T47D (cell line): ENCODE measurements around the gene CCT3.
A peak's percentile ranks its signal among the peaks of the same experiment; 100 is the strongest.

Source experiments
- DNase-seq, 2 experiments: peaks; one replicate each; pipeline versions ENCODE4 v3.0.0 to v3.0.0-alpha.2; 2011 to 2012; ENCODE audit warnings: low read depth in 1 of 2, low spot score in 1 of 2
- JUND ChIP-seq: IDR thresholded peaks from 2 replicates; pipeline ENCODE4 v1.6.1; 2012; ENCODE audit warnings: low read depth
- in situ Hi-C: cut with HindIII; loops from 2 replicates; pipeline ENCODE4 v1.10.0; 2016; ENCODE audit warnings: low sequenced_read_pairs, low pct_unique_long_range_greater_than_20kb

CCT3 gene

GRCh38 chr1:156281281-156281680, 56.8 kb downstream of the CCT3 start:
- DNase-seq: no peak

GRCh38 chr1:156279837-156280236, 58.3 kb downstream of the CCT3 start:
- TF ChIP-seq JUND: no peak
- no peak for DNase-seq
- in situ Hi-C loops: no loop called here

More at GRCh38 chr1:156281281-156281680, 56.8 kb downstream of the CCT3 start:
- no peak for TF ChIP-seq JUND
- in situ Hi-C loops: no loop called here

- TF ChIP-seq JUND: no peak
- DNase-seq: no peak
- in situ Hi-C loops: no loop called here
Observed at GRCh38 chr1:156276966-156277381, 61.1 kb downstream of the CCT3 start.

GRCh38 chr1:156276532-156276931, 61.6 kb downstream of the CCT3 start:
- in situ Hi-C loops: no loop called here
- TF ChIP-seq JUND: no peak
- DNase-seq: no peak

- TF ChIP-seq JUND: no peak
- in situ Hi-C loops: no loop called here
- DNase-seq: no peak
Observed at GRCh38 chr1:156270314-156270713, 67.8 kb downstream of the CCT3 start.

- TF ChIP-seq JUND: no peak
- DNase-seq: no peak
- in situ Hi-C loops: no loop called here
Observed at GRCh38 chr1:156268336-156268735, 69.8 kb downstream of the CCT3 start.

GRCh38 chr1:156266051-156266450, 72.0 kb downstream of the CCT3 start:
- no peak for DNase-seq
- in situ Hi-C loops: no loop called here
- no peak for TF ChIP-seq JUND

GRCh38 chr1:156263288-156263655, 74.8 kb downstream of the CCT3 start:
- no peak for DNase-seq
- in situ Hi-C loops: no loop called here
- no peak for TF ChIP-seq JUND

- no peak for TF ChIP-seq JUND
- DNase-seq: no peak
- in situ Hi-C loops: no loop called here
Observed at GRCh38 chr1:156262461-156263287, 75.4 kb downstream of the CCT3 start.

GRCh38 chr1:156260896-156261295, 77.2 kb downstream of the CCT3 start:
- no peak for TF ChIP-seq JUND
- DNase-seq: no peak
- in situ Hi-C loops: no loop called here

- DNase-seq: peak in 1 of 2 experiments; percentile 44
Observed at GRCh38 chr1:156259805-156260204, 78.3 kb downstream of the CCT3 start.

More at GRCh38 chr1:156259805-156260204, 78.3 kb downstream of the CCT3 start:
- in situ Hi-C loops: no loop called here
- TF ChIP-seq JUND: no peak
